NCI-H2029 (cell line): Measurements from ENCODE around the gene PTPN6.

Experiments
- DNase-seq: peaks from one replicate; lab custom pipeline; 2025; lab: John Stamatoyannopoulos, UW

Gene PTPN6

DNA sequence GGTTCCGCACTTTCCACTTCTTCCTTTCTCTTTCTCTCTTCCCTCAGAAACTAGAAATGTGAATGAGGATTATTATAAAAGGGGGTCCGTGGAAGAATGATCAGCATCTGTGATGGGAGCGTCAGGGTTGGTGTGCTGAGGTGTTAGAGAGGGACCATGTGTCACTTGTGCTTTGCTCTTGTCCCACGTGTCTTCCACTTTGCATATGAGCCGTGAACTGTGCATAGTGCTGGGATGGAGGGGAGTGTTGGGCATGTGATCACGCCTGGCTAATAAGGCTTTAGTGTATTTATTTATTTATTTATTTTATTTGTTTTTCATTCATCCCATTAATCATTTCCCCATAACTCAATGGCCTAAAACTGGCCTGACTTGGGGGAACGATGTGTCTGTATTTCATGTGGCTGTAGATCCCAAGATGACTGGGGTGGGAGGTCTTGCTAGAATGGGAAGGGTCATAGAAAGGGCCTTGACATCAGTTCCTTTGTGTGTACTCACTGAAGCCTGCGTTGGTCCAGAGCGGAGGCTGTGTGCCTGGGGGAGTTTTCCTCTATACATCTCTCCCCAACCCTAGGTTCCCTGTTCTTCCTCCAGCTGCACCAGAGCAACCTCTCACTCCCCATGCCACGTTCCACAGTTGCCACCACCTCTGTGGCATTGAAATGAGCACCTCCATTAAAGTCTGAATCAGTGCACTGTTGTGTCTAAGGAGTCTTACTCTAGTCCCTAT is 28.0 kb upstream of the PTPN6 start:
- DNase-seq, result no peak

DNA sequence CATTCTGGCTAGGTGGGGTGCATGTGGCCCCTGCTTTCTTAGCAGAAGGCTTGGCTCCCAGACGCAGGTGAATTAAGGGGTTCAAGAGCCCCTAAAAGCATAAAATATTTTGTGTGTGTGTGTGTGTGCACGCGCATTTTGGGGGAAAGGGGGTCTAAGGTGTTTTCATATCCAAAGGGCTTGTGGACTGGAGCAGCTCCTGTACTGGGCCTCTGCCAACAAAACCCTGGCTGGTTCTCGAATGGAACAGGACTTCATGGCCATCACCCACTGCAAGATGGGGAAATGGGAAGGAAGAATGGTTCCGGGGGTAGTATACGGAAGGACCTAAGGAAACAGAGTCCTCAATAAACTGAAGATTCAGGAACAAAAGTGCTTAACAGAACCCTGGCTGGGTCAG is 27.3 kb upstream of the PTPN6 start:
- no peak for DNase-seq

DNA sequence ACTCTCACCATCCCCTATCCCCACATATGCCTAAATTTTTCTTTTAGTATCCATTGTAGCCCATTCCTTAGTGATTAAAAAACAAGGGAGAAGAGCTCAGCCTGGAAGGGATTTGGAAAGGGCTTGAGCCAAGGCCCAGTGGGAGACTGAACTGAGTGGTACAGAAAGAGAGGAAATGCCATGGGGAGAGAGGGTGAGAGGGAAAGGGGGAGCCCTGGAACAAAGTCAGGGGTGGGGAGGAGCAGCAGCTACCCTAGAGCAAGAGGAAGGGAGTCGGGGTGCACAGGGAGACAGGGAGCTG is 26.0 kb upstream of the PTPN6 start:
- DNase-seq, result no peak

DNA sequence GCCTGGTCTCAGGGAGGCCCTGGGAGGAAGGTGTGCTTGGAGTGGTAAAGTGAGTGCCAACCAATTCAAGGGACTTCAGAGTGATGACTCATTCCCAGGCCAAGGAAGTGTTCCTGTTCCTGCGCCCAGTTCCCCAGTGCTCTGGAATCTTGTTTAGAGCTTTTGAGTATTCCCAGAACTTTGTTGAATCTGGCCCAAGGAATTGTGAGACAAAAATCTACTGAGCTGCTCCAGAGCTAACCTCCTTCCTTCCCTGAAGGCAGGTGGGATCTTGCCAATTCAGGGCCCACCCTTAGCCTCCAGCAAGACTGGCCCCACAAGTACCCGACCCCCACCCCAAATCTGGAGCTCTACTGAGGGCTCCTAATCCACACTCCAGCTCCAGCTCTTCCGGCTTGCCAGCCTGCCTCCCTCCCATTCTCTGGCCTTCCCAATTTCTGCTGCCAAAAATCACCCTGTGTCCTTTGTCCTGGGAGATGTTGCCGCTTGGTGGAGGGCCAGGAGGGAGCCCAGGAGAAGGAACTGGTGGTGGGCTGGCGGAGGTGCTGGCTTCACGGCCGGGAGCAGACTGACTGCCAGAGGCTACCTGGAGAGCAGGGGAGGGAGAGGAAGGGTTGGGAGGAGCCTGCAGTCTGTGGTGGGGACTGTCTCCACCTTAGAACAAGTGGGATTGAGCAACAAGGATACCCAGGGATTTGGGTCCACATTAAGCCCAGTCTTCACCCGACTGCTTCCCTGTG is 25.4 kb upstream of the PTPN6 start:
- peak; percentile 21 for DNase-seq

DNA sequence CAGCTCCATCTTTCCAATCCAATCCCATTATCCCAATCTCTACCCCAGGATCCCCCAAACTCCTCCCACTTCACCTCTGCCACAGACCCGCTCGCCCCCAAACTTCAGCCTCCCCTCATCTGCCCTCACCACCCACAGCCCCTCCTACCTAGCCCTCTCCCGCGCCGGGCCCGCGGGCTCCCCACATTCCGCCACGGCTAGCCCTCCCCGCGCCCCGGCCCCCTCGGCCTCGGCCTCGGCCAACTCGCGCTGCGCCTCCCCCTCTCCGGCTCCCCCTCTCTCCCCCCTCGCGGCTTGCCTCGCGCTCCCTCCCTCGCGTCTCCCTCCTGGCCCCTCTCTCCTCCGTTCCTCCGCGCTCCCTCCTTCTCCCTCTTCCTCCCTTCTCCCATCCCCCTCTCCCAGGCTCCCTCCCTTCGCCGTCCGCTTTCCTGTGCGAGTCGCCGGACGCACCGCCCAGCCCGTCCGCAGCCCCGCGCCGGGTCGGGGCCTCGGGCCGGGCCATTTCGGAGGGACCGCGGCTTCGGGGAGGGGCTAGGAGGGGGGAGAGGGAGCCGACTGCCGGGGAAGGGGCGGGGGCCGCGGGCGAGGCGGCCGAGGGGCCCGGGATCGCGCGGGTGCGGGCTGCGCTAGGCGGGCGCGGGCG is 23.7 kb upstream of the PTPN6 start, which contains the start of gene ATN1:
TSS of gene ATN1 (plus strand) at position 581 of the 643 bp plus-strand sequence. CDS start 6,043 bp downstream, outside the sequence.
- DNase-seq, result peak; percentile 71

DNA sequence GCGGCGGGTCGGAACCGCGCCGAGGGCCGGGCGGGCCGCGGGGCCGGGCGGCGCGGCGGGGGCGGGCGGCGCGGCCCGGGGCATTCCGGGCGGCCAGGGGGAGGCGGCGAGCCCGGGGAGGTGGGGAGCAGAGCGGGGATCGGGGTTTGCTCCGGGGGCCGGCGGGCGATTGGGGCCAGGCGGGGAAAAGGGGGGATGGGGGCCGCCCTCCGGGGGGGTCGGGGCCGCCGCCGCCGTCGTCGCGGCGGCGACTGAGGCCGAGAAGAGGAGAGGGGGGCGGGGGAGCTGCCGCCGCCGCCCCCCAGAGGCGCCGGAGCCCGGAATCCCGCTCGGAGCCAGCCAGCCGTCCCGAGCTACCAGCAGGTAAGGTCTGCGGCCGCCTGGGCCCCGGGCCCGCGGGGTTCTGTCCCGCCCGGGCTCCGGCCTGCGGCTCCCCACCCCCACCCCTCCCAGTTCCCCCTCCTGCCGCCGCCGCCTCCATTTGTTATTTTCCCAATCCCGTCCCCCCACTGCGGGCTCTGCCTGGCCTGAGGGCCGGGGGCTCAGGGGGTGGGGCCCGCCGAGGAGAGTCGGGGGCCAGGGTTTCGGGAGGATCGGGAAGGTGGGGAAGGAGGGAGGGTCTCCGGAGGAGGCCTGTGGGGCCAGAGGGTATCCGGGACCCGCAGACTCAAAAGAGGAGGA is 23.0 kb upstream of the PTPN6 start:
- no peak for DNase-seq

DNA sequence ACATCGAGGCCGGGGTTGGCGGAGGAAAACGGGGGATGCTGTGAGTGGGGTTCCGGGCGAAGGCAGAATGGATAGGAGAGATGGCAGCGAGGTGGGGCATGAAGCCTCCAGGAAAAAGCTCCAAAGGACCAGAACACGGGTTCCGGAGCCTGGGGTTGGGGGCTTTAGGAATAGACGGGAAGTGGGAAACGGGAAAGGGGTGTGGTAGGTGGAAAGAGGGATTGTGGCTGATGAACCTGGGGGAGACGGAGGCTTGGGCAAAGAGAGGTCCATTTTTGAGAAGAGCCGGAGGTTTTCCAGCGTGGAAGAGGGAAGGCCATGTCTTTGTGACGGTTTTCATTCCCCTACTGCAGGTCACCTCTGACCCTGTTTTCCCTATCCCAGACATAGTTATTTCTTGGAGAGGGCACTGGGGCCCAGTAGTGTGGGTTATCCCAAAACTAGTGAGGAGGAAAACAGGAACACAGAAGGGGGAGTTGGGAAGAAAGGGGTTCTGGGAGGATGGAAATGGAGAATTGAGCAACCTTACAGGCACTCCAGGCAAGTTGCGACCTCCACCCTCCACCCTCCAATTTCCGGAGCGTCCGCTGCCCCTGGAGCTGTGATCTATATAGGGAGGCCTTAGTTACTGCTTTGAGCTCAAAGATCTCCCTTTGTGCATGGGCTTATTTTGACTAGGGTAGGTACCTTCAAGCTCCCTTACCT is 22.3 kb upstream of the PTPN6 start:
- no peak for DNase-seq

DNA sequence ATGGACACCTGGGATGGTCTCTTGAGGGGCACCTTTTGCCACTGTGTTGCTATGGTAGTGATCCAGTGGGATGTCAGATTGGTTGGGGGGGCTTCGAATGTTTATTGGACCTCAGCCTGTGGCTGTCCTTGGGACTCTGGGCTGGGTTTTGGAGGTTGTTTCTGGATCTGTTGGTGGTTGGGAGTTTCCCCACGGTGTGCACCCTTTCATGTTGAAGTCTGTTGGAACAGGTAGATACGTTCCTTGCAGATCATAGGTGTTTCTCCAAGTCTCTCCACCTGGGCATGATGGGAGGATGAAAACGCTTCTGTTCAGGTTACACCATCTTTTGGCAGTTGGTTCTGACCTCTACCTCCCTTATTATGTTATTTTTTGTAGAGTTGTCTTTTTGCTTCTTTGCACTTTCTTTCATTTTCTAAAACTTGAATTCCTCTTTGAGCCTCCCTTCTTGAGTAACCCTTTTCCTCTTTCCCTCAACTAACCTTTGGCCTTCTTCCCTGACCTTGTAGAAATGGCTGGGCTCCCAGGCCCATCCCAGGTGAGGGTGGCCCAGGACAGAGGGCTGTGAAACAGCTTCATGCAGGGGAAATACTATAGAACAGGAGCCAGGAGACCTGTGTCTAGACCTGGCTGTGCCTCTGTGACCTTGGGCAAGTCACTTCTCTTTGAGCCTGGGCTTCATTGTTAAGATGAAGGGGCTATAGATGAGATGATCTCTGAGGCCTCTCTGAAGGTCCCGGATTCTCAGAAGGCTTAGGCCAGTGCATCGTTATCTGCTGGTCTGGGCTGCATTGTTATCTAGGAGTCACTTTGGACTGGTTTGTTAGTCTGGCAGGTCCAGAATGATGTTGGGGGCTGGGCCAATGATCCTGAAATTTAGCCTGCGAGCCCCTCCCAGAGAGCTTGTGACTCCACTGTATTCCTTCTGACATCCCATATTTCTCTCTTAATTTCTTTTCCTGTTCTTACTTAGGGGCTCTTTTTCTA is 21.4 kb upstream of the PTPN6 start:
- DNase-seq, result no peak

DNA sequence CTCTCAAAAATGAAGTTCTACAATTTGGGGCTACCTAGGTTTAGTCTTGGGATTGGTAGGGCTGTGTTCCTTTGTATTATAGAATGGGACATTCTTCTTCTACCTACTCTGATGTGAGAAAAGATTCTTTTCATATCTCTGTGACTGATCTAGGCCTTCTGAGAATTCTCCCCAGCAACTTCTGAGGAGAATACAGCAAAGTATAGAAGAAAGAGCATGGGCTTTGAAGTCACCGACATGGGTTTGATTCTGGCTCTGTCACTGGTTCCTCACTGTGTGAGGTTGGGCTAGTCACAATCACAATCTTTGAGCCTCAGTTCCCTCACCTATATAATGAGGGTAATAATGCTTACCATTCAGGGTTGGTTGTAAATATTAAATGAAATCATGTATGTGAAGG is 18.4 kb upstream of the PTPN6 start:
- no peak for DNase-seq

DNA sequence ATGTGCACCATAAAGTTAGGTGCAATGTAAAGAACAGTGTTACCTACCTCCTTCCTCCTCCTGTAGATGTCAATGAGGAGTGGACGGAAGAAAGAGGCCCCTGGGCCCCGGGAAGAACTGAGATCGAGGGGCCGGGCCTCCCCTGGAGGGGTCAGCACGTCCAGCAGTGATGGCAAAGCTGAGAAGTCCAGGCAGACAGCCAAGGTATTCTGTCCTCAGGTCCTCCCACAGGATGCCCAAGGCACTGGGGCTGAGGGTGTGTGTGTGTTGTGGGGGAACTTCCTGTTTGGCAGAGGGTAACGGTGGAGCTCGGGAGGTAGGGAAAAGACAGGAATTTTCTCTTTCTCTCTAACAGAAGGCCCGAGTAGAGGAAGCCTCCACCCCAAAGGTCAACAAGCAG is 17.0 kb upstream of the PTPN6 start:
- peak; percentile 38 for DNase-seq

DNA sequence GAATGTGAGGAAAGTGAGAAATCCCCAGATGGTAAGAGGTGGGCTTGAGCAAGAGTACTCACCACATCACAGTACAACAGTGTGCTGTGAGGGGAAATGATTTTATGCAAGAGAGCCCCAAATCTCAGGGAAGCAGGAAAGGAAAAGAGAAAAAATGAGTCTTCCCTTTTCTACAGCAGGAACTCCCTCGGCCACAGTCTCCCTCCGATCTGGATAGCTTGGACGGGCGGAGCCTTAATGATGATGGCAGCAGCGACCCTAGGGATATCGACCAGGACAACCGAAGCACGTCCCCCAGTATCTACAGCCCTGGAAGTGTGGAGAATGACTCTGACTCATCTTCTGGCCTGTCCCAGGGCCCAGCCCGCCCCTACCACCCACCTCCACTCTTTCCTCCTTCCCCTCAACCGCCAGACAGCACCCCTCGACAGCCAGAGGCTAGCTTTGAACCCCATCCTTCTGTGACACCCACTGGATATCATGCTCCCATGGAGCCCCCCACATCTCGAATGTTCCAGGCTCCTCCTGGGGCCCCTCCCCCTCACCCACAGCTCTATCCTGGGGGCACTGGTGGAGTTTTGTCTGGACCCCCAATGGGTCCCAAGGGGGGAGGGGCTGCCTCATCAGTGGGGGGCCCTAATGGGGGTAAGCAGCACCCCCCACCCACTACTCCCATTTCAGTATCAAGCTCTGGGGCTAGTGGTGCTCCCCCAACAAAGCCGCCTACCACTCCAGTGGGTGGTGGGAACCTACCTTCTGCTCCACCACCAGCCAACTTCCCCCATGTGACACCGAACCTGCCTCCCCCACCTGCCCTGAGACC is 15.6 kb upstream of the PTPN6 start:
- no peak for DNase-seq

DNA sequence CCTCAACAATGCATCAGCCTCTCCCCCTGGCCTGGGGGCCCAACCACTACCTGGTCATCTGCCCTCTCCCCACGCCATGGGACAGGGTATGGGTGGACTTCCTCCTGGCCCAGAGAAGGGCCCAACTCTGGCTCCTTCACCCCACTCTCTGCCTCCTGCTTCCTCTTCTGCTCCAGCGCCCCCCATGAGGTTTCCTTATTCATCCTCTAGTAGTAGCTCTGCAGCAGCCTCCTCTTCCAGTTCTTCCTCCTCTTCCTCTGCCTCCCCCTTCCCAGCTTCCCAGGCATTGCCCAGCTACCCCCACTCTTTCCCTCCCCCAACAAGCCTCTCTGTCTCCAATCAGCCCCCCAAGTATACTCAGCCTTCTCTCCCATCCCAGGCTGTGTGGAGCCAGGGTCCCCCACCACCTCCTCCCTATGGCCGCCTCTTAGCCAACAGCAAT is 14.9 kb upstream of the PTPN6 start:
- DNase-seq, result no peak

DNA sequence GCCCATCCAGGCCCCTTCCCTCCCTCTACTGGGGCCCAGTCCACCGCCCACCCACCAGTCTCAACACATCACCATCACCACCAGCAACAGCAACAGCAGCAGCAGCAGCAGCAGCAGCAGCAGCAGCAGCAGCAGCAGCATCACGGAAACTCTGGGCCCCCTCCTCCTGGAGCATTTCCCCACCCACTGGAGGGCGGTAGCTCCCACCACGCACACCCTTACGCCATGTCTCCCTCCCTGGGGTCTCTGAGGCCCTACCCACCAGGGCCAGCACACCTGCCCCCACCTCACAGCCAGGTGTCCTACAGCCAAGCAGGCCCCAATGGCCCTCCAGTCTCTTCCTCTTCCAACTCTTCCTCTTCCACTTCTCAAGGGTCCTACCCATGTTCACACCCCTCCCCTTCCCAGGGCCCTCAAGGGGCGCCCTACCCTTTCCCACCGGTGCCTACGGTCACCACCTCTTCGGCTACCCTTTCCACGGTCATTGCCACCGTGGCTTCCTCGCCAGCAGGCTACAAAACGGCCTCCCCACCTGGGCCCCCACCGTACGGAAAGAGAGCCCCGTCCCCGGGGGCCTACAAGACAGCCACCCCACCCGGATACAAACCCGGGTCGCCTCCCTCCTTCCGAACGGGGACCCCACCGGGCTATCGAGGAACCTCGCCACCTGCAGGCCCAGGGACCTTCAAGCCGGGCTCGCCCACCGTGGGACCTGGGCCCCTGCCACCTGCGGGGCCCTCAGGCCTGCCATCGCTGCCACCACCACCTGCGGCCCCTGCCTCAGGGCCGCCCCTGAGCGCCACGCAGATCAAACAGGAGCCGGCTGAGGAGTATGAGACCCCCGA is 14.3 kb upstream of the PTPN6 start:
- no peak for DNase-seq

DNA sequence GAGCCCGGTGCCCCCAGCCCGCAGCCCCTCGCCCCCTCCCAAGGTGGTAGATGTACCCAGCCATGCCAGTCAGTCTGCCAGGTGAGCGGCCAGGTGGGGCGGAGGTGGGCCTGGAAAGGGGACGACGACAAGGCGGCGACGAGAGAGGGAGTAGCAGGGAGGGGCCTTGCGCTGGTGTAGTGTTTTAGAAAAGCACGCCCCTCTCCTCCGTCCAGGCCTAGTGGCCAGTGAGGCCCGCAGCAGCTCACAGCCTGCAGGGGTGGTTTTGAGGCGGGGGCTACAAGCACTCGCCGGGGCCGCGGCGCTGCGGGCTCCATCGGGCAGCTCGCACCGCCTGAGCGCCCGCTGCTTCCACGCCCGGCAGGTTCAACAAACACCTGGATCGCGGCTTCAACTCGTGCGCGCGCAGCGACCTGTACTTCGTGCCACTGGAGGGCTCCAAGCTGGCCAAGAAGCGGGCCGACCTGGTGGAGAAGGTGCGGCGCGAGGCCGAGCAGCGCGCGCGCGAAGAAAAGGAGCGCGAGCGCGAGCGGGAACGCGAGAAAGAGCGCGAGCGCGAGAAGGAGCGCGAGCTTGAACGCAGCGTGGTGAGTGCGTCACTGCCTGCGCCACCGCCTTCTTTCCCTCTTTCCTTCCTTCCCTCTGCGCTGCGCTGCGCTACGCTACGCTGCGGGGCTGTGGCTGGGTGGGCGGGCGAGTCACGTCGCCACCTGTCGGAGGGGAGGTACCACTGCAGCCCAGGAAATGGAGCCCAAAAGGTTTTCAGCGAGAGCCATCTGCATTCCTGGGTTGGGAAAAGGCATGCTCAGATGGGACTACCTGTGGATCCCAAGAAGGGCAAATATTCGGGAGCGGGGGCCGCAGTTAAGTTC is 13.4 kb upstream of the PTPN6 start:
- DNase-seq, result peak; percentile 97

DNA sequence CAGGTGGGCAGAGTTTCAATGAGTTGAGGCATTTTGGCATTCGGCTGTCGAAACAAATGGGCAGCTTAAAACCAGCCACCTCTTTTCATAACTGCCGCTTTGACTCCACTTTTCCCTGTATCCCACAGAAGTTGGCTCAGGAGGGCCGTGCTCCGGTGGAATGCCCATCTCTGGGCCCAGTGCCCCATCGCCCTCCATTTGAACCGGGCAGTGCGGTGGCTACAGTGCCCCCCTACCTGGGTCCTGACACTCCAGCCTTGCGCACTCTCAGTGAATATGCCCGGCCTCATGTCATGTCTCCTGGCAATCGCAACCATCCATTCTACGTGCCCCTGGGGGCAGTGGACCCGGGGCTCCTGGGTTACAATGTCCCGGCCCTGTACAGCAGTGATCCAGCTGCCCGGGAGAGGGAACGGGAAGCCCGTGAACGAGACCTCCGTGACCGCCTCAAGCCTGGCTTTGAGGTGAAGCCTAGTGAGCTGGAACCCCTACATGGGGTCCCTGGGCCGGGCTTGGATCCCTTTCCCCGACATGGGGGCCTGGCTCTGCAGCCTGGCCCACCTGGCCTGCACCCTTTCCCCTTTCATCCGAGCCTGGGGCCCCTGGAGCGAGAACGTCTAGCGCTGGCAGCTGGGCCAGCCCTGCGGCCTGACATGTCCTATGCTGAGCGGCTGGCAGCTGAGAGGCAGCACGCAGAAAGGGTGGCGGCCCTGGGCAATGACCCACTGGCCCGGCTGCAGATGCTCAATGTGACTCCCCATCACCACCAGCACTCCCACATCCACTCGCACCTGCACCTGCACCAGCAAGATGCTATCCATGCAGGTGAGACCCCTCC is 12.6 kb upstream of the PTPN6 start:
- no peak for DNase-seq

DNA sequence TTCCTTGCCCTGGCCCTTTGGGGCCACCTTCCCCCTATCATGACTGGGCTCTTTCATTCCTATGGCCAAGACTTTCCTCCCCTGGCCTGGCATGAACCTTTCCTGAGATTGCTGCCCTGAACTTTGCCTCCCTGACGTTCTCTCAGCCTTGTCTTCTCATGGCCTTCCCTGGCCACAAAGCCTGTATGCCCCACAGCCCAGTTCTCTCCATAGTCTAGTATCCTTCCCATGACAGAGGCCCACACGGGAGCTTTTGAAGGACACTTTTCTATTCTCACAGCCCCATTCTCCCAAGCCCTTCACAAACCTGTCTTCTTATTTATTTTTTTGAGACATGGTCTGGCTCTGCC is 12.0 kb upstream of the PTPN6 start:
- DNase-seq, result no peak

DNA sequence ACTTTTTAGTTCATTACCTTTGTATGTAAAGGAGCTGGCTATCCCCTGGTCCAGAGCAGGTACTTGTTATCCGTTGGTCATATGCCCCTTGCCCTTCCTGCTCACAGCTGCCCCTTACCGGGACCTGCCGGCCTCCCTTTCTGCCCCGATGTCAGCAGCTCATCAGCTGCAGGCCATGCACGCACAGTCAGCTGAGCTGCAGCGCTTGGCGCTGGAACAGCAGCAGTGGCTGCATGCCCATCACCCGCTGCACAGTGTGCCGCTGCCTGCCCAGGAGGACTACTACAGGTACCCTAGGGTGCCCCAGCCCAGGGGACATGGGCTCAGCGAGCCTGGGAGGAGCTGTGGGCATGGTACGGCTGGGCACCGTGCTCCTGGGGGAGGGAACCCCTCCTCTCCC is 9.9 kb upstream of the PTPN6 start:
- DNase-seq, result no peak
